ENCODE results near the gene NUP210.
"Not testable (repeated sequence)": the region's sequence is repeated elsewhere in the genome, so short reads cannot be mapped to it uniquely, and the experiment has no call there.

NUP210 gene

DNA sequence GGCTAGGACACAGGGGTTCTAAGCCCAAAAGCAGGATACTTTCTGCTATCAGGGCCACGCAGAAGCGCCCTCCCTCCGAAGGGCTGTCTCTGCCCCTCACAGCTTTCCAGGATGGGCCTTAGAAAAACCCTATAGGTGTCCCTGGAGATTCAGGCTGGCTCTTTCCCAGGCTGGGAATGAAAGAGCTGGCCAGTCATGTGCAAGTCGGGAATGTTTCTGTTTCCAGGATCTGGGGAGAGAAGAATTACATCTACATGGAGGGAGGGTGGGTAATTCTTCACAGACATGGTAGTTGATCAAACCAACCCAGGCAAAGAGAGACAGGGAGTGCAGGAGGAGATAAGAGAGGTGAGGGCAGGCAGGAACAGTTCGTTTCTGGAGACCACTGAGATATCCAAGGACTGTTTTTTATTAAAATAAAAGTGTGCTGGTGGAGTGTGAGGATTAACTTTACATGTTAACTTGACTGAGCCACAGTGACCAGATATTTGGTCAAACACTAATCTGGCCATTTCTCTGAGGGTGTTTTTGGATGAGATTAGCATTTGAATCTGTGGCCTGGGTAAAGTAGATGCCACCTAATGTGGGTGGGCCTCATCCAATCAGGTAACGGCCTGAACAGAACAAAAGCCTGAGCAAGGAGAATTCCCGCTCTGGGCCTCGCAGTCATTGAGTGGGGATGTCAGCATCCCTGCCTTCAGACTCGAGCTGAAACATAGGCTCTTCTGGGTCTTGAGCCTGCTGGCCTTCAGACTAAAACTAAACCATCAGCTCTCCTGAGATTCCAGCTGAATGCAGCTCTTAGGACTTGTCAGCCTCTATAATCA, 15.3 kb downstream of the NUP210 start:
- peak; percentile 87 for DNase-seq

GRCh38 chr3:13403847-13404246, 16.3 kb downstream of the NUP210 start:
- DNase-seq: peak; percentile 7

- DNase-seq: no peak
These were observed 16.8 kb downstream of the NUP210 start for GRCh38 chr3:13403213-13403819.

DNA sequence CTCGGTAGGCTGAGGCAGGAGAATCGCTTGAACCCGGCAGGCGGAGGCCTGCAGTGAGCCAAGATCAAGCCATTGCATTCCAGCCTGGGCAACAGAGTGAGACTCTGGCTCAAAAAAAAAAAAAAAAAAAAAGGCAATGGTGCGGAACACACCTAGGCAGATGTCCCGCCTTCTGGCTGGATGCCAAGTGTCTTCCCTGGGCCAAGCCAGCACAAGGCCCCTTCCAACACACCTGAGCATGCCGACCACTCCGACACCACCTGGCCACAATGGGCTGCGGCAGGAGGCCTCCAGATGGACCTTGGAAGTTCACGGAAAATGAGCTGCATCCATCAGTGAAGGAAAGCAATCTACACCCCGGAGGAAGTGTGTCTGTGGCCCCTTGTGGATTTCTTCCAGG, 19.0 kb downstream of the NUP210 start:
- no peak for DNase-seq

DNA sequence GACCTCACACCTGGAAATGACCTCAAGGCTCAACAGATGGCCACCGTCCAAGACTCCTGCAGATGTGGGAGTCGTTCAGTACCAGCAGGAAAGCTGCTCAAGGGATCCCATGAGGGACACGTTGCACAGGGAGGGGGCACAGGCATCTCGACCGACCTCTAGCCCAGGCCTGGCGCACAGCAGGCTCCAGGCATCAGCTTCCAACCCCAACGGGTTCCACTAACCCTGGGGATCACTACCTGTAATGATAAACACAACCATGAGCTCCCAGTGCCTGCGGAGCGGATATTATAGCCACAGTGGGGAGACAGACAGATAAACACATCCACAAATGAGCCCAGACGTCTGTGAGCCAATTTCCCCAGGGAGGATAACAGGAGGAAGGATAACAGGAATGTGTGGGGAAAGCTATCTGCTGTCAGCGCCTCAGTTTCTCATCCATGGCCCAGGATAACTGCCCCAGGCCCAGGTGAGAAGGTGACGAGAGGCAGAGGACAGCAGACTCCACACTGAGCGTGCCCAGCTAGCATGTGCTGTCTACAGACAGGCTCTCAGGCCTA, 19.9 kb downstream of the NUP210 start:
- no peak for DNase-seq

DNA sequence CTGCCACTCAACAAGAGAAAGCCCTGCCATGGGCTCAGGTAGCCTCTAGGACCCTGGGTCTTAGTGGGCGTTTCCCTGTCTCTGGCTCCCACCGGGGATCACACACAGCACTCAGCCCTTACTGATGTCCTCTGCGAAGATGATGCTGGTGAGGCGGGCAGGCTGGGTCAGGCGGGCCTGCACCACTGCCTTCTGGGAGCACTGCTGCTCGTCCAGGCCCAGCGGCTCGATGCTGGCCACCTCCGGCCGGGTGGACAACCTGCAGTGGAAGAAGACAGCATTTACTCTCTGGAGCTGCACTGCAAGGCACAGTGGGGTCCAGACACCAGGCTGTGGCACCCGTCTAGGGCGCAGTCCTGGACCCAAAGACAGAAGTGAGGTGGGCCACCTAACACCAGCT, 20.5 kb downstream of the NUP210 start:
- DNase-seq: no peak

- no peak for DNase-seq
These were observed 22.8 kb downstream of the NUP210 start for GRCh38 chr3:13397316-13397715.

DNA sequence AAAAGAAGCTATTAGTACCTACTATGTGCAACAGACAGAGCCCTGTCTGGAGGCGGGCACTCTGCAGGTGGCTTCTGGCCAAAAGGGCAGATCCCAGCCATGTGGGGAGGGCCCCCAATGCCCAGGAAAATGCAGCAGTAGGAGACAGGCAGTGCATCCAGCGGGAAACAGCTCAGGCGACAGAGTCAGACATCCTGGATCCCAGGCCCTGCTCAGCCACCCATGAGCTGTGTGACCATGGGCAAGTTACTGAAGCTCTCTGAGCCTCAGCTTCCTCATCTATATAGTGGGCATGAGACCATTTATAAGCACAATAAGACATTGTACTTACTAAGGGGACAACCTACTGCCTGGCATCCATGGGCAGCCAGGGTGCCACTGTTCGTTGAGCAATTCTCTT, 25.8 kb downstream of the NUP210 start:
- no peak for DNase-seq

GRCh38 chr3:13393427-13394360, 26.4 kb downstream of the NUP210 start:
- no peak for DNase-seq

DNA sequence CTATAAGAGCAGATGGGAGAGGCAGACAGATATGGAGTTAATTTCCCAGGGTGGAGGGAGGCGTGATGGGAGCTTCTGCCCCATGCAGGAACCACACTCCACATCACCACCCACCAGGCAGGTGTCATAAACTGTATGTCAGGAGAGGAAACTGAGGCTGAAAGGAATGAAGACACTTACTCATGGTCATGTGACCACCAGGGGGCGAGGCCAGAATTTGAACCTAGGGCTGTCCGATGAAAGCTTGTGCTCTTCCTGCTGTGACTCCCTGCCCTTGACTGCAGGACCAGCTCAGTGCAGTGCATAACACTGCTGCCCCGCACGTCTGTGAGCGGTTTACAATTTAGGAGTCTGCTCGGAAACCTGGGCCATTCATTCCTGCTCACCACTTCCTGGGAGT, 28.8 kb downstream of the NUP210 start:
- DNase-seq: no peak

GRCh38 chr3:13389378-13389777, 30.7 kb downstream of the NUP210 start:
- no peak for DNase-seq

DNA sequence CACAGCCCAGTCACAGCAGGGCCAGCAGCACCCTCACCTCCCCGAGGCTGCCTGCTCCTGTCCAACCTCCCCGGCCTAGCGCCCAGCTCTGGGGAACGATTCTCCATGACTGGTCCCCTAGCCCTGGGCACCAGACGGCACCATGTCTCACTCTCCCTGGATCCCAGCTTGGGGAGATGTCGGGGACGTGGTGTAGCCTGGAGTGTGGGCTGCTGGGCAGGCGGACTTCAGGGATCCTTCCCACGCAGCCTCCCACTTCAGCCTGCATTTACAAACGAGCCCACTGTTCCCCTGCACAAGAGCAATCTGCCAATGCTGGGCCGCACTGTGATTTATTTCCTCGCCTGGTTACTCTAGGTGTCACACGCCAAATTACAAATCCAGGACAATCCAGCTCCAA, 31.3 kb downstream of the NUP210 start:
- DNase-seq: no peak

DNA sequence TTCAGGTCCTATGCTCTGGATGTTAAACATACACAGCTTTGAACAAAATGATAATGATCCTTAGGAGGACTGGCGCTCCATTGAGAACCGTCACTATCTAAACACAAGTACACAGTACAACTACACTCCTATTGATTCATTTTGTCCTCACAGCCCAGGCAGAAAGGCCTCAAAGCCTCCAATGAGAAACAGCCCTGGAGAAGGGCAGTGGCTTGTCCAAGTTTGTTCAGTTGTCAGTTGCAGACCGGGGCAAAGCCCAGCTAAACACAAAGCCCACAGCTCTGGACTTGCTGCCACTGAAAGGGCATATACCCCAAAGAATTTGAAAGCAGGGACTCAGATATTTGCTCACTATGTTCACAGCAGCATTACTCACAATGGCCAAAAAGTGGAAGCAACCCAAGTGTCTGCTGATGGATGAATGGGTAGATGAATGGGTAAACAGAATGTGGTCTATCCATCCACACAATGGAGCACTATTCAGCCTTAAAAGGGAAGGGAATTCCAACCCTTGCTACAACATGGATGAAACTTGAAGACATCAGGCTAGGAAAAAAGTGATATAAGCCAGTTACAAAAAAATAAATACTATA, 34.7 kb downstream of the NUP210 start:
- DNase-seq: no peak

GRCh38 chr3:13380971-13381370, 39.2 kb downstream of the NUP210 start:
- DNase-seq: no peak

GRCh38 chr3:13379201-13379830, 40.8 kb downstream of the NUP210 start:
- no peak for DNase-seq

DNA sequence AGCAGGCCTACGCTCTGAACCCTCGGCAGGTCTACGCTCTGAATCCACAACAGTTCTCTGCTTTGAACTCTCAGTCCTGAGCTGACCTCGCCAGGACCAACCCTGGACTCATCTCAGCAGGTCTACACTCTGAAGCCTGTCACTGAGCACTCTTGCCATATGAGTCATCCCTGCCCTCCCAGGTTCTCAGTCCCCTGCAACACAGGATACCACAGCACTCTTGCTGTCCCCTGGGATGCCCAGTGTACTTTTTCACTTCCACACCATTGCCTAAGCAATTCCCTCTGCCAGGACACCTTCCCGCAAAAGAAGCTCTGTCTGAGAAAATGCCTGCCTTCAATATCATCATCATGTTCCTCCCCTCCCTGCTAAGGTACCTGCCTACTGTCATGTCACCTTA, 42.0 kb downstream of the NUP210 start:
- DNase-seq: no peak

- DNase-seq: not testable (repeated sequence)
These were observed 42.4 kb downstream of the NUP210 start for GRCh38 chr3:13377741-13378140.

GRCh38 chr3:13377021-13377420, 43.1 kb downstream of the NUP210 start:
- DNase-seq: no peak

- DNase-seq: no peak
These were observed 44.0 kb downstream of the NUP210 start for GRCh38 chr3:13376091-13376490.

- DNase-seq: no peak
These were observed 44.7 kb downstream of the NUP210 start for GRCh38 chr3:13375464-13375863.

- no peak for DNase-seq
These were observed 46.0 kb downstream of the NUP210 start for GRCh38 chr3:13373975-13374586.

DNA sequence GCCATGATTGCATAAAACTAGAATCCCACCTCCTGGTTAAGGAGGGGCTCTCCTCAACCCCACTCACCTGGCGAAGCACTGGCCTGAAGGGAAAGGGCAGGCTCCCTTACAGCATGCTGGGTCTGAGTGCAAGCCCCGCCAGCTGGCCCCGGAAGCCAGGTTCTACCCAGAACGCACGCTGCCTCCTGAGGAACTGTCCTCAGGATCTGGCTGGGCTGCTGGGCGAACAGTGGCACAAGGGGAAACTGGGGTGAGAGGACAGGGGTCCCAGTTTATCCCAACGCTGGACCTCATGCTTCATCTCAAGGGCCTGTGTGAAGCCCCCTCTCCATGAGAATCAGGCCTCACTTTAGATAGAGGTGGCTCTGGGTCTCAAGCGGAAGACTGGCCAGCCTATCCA, 47.5 kb downstream of the NUP210 start:
- DNase-seq: no peak
